HTR-8/SVneo (cell line): ENCODE measurements around the gene CTNNA2.

ENCODE experiments used
- DNase-seq: peaks from one replicate; pipeline ENCODE4 v3.0.0; 2011; ENCODE audit warnings: low spot score, mixed read lengths; ENCODE audit not compliant: insufficient read length
- FAIRE-seq: peaks from 2 replicates; lab custom pipeline; 2011; peaks lifted over from hg19 to GRCh38; lab: Jason Lieb, UNC

CTNNA2 gene

DNA sequence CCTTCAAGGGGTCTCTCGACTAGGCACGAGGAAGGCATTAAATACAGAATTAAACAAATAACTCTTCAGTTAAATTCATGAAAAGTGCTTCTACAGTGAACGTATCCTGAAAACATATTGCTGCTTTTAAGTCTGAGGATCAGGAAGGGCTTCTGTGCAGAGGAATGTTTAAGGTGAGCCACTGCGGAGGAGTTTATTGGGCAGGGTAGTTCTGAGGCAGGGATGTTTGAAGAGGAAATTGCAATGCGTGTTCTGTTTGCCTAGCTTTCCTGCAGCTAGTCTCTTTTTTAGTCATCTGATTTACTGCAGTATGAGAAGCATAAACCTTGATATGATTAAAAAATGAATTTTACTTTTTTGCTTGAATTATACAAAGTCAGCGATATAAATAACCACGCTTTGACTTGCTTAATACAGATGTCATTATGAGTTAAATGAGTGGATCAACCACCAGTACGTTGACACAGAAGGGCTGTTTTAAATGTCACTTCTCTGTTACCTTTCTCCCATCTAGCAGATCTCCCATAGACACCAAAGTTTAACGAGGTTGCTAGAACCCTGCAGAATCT lies 98.7 kb downstream of the CTNNA2 start:
- FAIRE-seq: no peak

GRCh38 chr2:79612999-79613398 lies 100.1 kb downstream of the CTNNA2 start:
- no peak for DNase-seq
- FAIRE-seq: no peak

More for the DNA sequence above, 98.7 kb downstream of the CTNNA2 start:
- no peak for DNase-seq

GRCh38 chr2:79619442-79619841 lies 106.6 kb downstream of the CTNNA2 start:
- FAIRE-seq (no peak), DNase-seq (no peak)

DNA sequence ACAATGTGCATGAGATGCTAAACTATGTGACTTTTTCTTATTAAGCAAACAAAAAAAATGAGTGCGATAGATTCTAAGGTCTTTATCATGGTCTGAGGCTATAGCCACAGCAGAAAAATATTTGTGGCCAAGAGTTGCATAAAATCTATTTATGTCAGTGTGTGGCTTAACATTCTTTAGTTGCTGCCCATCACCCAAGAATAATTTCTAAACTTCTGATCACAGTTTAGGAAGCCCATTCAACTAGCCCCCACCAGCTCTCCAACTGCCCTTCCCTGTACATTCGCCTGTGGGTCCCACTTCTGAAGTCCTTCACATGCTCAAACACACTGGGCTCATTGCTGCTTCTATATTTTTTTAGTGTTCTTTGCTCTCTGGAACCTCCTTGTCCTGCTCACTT lies 107.1 kb downstream of the CTNNA2 start:
- DNase-seq (no peak), FAIRE-seq (no peak)

- FAIRE-seq (peak; percentile 4), DNase-seq (no peak)
Observed at GRCh38 chr2:79620679-79621078, 107.8 kb downstream of the CTNNA2 start.

- DNase-seq (no peak), FAIRE-seq (no peak)
Observed at GRCh38 chr2:79621252-79621651, 108.4 kb downstream of the CTNNA2 start.

- FAIRE-seq (no peak), DNase-seq (no peak)
Observed at GRCh38 chr2:79621755-79622154, 108.9 kb downstream of the CTNNA2 start.

DNA sequence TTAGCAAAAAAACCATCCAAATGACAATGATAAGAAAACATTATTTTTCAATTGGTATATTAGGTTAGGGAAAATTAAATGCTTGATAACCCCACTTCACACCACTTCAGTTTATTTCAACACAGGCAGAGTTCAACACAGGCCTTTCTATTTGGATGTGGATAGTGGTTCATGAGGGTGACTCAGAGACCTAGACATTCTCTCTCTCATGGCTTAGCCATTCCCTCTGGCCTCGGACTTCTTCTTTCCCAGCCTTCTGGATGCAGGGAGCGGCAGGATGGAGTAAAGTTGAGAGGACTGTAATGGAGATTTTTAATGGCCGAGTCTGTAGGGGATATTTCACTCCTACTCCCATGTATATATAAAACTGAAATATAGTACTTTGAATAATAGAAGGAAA lies 109.7 kb downstream of the CTNNA2 start:
- FAIRE-seq: no peak

GRCh38 chr2:79627237-79627636 lies 114.4 kb downstream of the CTNNA2 start:
- FAIRE-seq: no peak
- DNase-seq: no peak

More for the DNA sequence above, 109.7 kb downstream of the CTNNA2 start:
- DNase-seq: no peak

DNA sequence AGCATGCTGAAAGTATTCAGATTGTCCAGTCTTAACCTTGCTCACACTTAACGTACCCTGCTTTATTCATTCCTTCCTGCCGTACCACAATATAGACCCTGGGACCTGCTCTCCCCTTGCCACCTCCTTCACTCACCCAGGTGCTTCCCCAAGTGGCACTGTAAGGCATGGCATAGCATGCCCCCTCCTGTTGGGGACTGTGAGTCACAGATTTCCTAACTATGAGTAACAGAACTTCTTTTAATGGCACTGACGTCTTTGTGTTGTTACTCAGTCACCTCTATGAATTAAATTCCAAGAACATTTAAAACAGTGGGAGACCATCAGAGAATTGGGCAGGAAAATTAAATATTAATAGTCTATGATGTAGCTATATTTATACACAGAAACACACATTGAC lies 117.2 kb downstream of the CTNNA2 start:
- DNase-seq (no peak), FAIRE-seq (no peak)

- DNase-seq (no peak), FAIRE-seq (no peak)
Observed at GRCh38 chr2:79630972-79631557, 118.2 kb downstream of the CTNNA2 start.

DNA sequence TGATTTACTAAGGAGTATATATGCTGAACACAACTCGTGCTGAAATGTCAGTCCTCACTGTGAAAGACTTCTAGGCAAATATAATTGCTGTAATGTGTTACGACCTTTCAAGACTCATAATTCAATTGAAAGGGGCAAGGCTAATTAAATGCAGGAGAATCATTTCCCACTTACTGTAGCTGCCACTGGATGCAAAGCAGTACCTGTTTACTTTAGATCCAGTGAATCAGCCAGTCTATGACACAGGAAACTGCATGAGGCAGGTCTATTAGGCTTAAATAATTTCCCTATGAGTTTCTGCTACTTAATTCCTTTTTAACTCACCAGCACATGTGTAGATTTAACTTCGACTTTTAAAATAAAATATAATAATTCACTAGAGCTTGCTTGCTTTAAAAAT lies 125.6 kb downstream of the CTNNA2 start:
- FAIRE-seq (no peak), DNase-seq (no peak)

- FAIRE-seq (no peak), DNase-seq (no peak)
Observed at GRCh38 chr2:79638954-79639353, 126.1 kb downstream of the CTNNA2 start.

- FAIRE-seq: no peak
Observed at GRCh38 chr2:79640001-79640400, 127.2 kb downstream of the CTNNA2 start.

DNA sequence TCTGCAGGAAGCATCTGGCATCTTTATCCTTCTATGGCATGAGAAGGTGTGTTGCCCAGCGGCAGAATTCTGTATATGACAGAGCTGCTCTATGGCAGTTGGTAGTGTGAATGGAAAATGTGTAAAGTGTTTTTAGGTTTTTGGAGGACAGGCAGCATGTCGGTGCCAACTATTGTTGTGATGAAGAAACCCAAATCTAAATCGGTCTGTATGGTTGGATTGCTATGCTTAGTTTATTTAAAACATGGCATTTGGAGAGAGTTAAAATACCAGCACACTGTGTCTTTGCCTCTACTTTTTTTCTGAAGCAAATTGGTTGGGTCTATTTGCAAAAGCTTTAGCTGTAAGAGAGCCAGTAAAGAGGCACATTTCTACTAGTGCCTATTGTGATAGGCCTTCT lies 136.7 kb downstream of the CTNNA2 start:
- no peak for FAIRE-seq
- DNase-seq: no peak

More at GRCh38 chr2:79640001-79640400, 127.2 kb downstream of the CTNNA2 start:
- no peak for DNase-seq

DNA sequence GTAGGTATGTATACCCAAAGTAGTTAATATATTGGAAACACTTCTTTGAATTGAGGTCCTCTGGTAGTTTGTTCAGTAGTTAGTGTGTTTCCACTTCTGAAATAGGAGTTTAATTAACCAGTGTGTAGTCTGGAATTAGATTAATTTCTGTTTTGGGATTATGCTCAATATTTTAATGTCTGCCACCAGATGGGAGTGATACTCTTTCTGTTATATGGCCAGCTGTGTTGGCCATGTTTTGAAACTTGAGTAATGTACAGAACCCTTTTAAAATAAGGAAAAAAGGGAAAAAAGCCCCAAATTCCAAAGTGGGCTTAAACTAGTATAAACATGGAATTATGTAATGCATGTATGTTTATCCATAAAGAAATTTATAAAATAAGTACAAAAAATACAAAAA lies 147.7 kb downstream of the CTNNA2 start:
- no peak for FAIRE-seq
- DNase-seq: no peak

GRCh38 chr2:79665091-79665490 lies 152.2 kb downstream of the CTNNA2 start:
- DNase-seq (no peak), FAIRE-seq (no peak)

GRCh38 chr2:79666430-79666829 lies 153.6 kb downstream of the CTNNA2 start:
- no peak for DNase-seq
- FAIRE-seq: no peak

DNA sequence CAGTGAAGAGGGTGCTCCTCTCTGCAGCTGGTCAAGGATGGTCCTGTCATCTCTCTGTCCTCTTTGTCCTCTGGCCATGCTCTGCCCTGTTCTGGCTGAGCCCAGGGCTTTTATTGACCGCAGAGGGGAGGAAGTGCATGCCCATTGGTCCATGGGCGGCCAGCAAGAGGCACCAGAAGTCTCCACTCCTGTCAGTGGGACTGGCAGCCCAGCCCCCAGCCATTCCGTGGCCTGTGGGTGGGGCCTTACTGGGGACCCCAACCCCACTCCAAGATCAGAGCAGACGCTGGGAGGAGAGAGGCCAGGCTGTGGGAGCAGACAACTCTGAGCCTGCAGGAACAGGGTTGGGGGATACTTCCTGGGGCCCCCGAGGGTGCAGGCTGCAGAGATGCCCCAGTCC lies 156.9 kb downstream of the CTNNA2 start:
- FAIRE-seq (no peak), DNase-seq (no peak)

DNA sequence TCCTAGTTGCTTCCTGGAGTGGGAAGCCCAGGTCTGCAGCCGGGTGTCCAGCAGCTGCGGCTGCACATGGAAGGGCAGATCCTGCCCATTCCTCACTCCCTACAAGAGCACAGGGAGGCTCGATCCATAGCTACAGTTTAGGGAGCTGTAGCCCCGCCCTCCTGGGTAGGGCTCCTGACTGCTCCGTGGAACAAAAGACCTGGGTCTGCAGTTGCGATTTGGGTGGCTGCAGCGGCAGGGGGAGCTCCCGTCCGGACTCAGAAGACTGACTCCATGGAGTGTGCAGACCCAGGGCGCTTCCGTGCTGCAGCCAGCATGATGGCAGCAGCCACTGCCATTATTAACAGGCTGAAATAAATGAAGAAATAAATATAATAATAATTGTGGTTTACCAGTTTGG lies 157.3 kb downstream of the CTNNA2 start:
- FAIRE-seq (no peak), DNase-seq (peak; percentile 10)

DNA sequence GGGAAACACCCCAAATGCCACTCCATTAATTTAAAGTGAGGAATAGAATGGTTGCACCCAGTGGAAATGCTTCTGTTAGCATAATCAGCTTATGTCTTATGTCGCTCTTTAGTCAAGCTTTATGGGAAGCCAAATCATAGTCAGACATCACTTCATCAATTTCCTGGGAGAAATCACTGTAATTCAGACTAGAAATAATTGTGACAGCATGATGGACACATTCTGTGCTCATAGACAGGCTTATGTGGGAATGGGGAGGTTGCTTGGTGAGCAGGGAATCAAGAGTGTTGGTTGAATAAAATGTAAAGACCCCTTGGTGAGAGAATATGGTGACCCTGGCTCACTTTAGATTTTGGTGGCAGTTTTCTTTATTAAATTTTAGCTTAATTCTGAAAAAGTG lies 174.0 kb downstream of the CTNNA2 start:
- DNase-seq (no peak), FAIRE-seq (no peak)

- FAIRE-seq: no peak
- DNase-seq: no peak
Observed at GRCh38 chr2:79695248-79695647, 182.4 kb downstream of the CTNNA2 start.
